ENCODE measurements around the gene NOL11.

GRCh38 chr17:67769231-67769630 lies 51.5 kb downstream of the NOL11 start:
- TF ChIP-seq, protein P1, sequence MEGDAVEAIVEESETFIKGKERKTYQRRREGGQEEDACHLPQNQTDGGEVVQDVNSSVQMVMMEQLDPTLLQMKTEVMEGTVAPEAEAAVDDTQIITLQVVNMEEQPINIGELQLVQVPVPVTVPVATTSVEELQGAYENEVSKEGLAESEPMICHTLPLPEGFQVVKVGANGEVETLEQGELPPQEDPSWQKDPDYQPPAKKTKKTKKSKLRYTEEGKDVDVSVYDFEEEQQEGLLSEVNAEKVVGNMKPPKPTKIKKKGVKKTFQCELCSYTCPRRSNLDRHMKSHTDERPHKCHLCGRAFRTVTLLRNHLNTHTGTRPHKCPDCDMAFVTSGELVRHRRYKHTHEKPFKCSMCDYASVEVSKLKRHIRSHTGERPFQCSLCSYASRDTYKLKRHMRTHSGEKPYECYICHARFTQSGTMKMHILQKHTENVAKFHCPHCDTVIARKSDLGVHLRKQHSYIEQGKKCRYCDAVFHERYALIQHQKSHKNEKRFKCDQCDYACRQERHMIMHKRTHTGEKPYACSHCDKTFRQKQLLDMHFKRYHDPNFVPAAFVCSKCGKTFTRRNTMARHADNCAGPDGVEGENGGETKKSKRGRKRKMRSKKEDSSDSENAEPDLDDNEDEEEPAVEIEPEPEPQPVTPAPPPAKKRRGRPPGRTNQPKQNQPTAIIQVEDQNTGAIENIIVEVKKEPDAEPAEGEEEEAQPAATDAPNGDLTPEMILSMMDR (IDR thresholded peaks at IDR 0.05) = no peak
- no peak for TF ChIP-seq POLR2A (IDR thresholded peaks at IDR 0.05)

All from prostate gland (tissue), 2 donors.